HepG2 (cell line): Measurements from ENCODE around the gene BCAT1. TPM values are rescaled to one million over a fixed set of nuclear protein-coding genes. Genes with fewer than 3 reads are reported as not detected.
A peak's percentile ranks its signal among the peaks of the same experiment; 100 is the strongest.

Experiments used
- ATAC-seq: fragments of 200-7000 bp; cut with Tn5 transposase; 3 replicates; pipeline ENCODE4 v1.9.1; 2020; ENCODE audit warnings: mild to moderate bottlenecking, moderate library complexity
- BruUV-seq: library from RNA; stranded (reverse); fragments of 400-500 nt; replicated peaks from 2 replicates; lab custom pipeline; 2021; lab: Mats Ljungman, UMichigan
- CTCF ChIA-PET: fragments of 300-600 bp; formaldehyde crosslinking; extraction: SDS; loops from one replicate; lab custom pipeline; 2021; ENCODE audit warnings: low total read pairs, inconsistent platforms, low intra/inter-chr PET ratio; lab: Yijun Ruan, JAX
- POLR2A ChIA-PET: fragments of 350-600 bp; sonication (Branson Sonifier 250); formaldehyde crosslinking; loops from one replicate; lab custom pipeline; 2020; ENCODE audit warnings: antibody characterized with exemption, inconsistent platforms; lab: Yijun Ruan, JAX
- DNase-seq: peaks from one replicate; pipeline ENCODE4 v3.0.0-alpha.2; 2015; ENCODE audit warnings: low spot score
- FAIRE-seq: peaks from 3 replicates; lab custom pipeline; 2011; peaks lifted over from hg19 to GRCh38; lab: Jason Lieb, UNC
- H2AFZ ChIP-seq: one replicate; pipeline ENCODE4 v1.6.1; 2011; ENCODE audit warnings: low read length, inconsistent platforms
- H3K27ac ChIP-seq: fragments of 300-600 bp; 3 replicates; pipeline ENCODE4 v1.8.0; 2011; ENCODE audit warnings: mixed run types, mild to moderate bottlenecking, mixed read lengths, low read length, inconsistent platforms; ENCODE audit not compliant: insufficient read depth; ENCODE audit errors: extremely low read length
- H3K27me3 ChIP-seq, 2 experiments: fragments of 200-600 bp in 1 of 2; 2 replicates in 1 of 2; 3 replicates in 1 of 2; pipeline versions ENCODE4 v1.6.0 to v1.8.0; 2011; ENCODE audit warnings: low read length in 2 of 2, mild to moderate bottlenecking in 2 of 2, moderate library complexity in 2 of 2, inconsistent platforms in 1 of 2; ENCODE audit not compliant: insufficient read depth in 2 of 2, control insufficient read depth in 1 of 2
- H3K36me3 ChIP-seq, 2 experiments: fragments of 200-600 bp in 1 of 2; replicated peaks in 1 of 2; 2 replicates in 1 of 2; 3 replicates in 1 of 2; pipeline versions ENCODE4 v1.5.1 to v1.8.0; 2011; ENCODE audit warnings: low read length in 2 of 2, inconsistent platforms in 1 of 2; ENCODE audit not compliant: insufficient read depth in 2 of 2, control insufficient read depth in 1 of 2
- H3K4me1 ChIP-seq: 2 replicates; pipeline ENCODE4 v1.5.1; 2012; ENCODE audit warnings: low read length, inconsistent platforms; ENCODE audit not compliant: insufficient read depth
- H3K4me2 ChIP-seq: 2 replicates; pipeline ENCODE4 v1.6.0; 2011; ENCODE audit warnings: low read depth, low read length, inconsistent platforms
- H3K4me3 ChIP-seq, 3 experiments: fragments of 200-600 bp in 1 of 3; sonication (generic), shearing (Covaris generic) in 1 of 3; replicated peaks in 1 of 3; 2 replicates each; pipeline ENCODE4 v1.5.1; 2011 to 2016; ENCODE audit warnings: low read length in 3 of 3, inconsistent platforms in 2 of 3, low read depth in 2 of 3, mild to moderate bottlenecking in 2 of 3, control low read depth in 1 of 3, mixed read lengths in 1 of 3; ENCODE audit not compliant: insufficient read depth in 1 of 3
- H3K79me2 ChIP-seq: one replicate; pipeline ENCODE4 v1.6.1; 2011; ENCODE audit warnings: low read length, inconsistent platforms; ENCODE audit not compliant: insufficient read depth
- H3K9ac ChIP-seq: 2 replicates; pipeline ENCODE4 v1.6.0; 2011; ENCODE audit warnings: mild to moderate bottlenecking, low read depth, low read length, inconsistent platforms; ENCODE audit not compliant: insufficient read depth
- H3K9me3 ChIP-seq: 2 replicates; pipeline ENCODE4 v1.5.1; 2012; ENCODE audit warnings: mild to moderate bottlenecking, low read length
- H4K20me1 ChIP-seq: 2 replicates; pipeline ENCODE4 v1.6.0; 2011; ENCODE audit warnings: inconsistent platforms, mild to moderate bottlenecking, low read length, moderate library complexity; ENCODE audit not compliant: insufficient read depth
- NRL ChIP-seq: sonication (generic); formaldehyde crosslinking; IDR thresholded peaks from 2 replicates; pipeline ENCODE4 v1.5.0; 2020; ENCODE audit warnings: missing genetic modification reagents, mild to moderate bottlenecking, moderate library complexity, borderline replicate concordance
- TRIM24 ChIP-seq: sonication (generic); formaldehyde crosslinking; IDR thresholded peaks from 2 replicates; pipeline ENCODE4 v1.8.0; 2022; ENCODE audit warnings: mild to moderate bottlenecking, missing genetic modification reagents
- ZNF629 ChIP-seq: sonication (generic); formaldehyde crosslinking; conservative IDR thresholded peaks from 2 replicates; pipeline ENCODE4 v1.5.0; 2020; ENCODE audit warnings: missing genetic modification reagents
- WGBS: methylation state at CpG from one replicate; pipeline ENCODE4 v1.1.6; 2017; ENCODE audit warnings: low lambda C conversion rate; 5-methylcytosine and 5-hydroxymethylcytosine counted together
- in situ Hi-C: cut with HindIII; loops from 2 replicates; pipeline ENCODE4 v1.10.0; 2017; ENCODE audit warnings: low pct_unique_long_range_greater_than_20kb; ENCODE audit not compliant: extremely low pct_ligation_motif_present
- intact Hi-C: fragments of 100-400 bp; cut with micrococcal nuclease; formaldehyde crosslinking; loops from one replicate; pipeline ENCODE4 v1.10.0; 2022; ENCODE audit not compliant: unreplicated experiment
- polyA plus RNA-seq, 8 experiments: library from polyadenylated mRNA; depleted of rRNA in 3 of 8; stranded (reverse) in 7 of 8; unstranded in 1 of 8; fragments of >200 nt; fragmentation: Illumina TruSeq in 4 of 8; extraction: Trizol in 4 of 8; gene quantifications; 2 replicates each; pipeline versions ENCODE4 v1.2.1 to v1.2.3, GENCODE V29; 2011 to 2016; ENCODE audit warnings: low read depth in 4 of 8, missing spikeins in 1 of 8, mixed read lengths in 1 of 8; ENCODE audit not compliant: insufficient read depth in 1 of 8
- total RNA-seq, 5 experiments: library from RNA; depleted of rRNA; stranded (reverse); fragments of >200 nt; fragmentation: Illumina TruSeq; extraction: Trizol; gene quantifications; 2 replicates each; pipeline ENCODE4 v1.2.3, GENCODE V29; 2016; ENCODE audit warnings: low read depth in 1 of 5

The BCAT1 gene
- total and polyA plus RNA-seq, 2 of the 13 experiments (the other 11 are each of a cell fraction or from before 2014, with no cell fraction given): 8.0 to 75.5 TPM

- CTCF ChIA-PET: no interaction called here
- no peak overlapping the region for H2AFZ ChIP-seq
- H3K4me2 ChIP-seq: no peak overlapping the region
- no peaks in the 10 kb centered on the region for H3K4me1 ChIP-seq
- TF ChIP-seq TRIM24: no peak
- FAIRE-seq (no peak), DNase-seq (no peak), ATAC-seq (no peak)
- H3K27ac ChIP-seq: no peak overlapping the region
- no peaks in the 10 kb centered on the region for H3K27me3 ChIP-seq
- POLR2A ChIA-PET: no interaction called here
- peaks cover 2 to 16% of the 10 kb centered on the region in 2 experiments; a peak in 3 of 5 replicates for H3K36me3 ChIP-seq
- BruUV-seq: no TSS peak
- H3K9ac ChIP-seq: no peak overlapping the region
- intact Hi-C loops: no loop called here
- no peaks in the 10 kb centered on the region for H3K79me2 ChIP-seq
- 96% methylated on average over 2 of the region's 2 CpGs for WGBS
- no peaks in the 10 kb centered on the region for H4K20me1 ChIP-seq
- H3K9me3 ChIP-seq: no peaks in the 10 kb centered on the region
- in situ Hi-C loops: no loop called here
- H3K4me3 ChIP-seq: no peak overlapping the region
Observed at GRCh38 chr12:24835377-24835776, 113.5 kb downstream of the BCAT1 start.

GRCh38 chr12:24833513-24833912 lies 115.4 kb downstream of the BCAT1 start:
- Histone ChIP-seq H3K27ac (no peak overlapping the region), H3K4me3 (no peak overlapping the region), H3K36me3 (peaks cover 0 to 5% of the 10 kb centered on the region in 2 experiments; a peak in 2 of 5 replicates), H3K27me3 (no peaks in the 10 kb centered on the region; a peak in 1 of 5 replicates), H3K79me2 (no peaks in the 10 kb centered on the region), H3K9ac (no peak overlapping the region), H4K20me1 (no peaks in the 10 kb centered on the region), H3K4me1 (no peaks in the 10 kb centered on the region), H3K9me3 (no peaks in the 10 kb centered on the region), H2AFZ (no peak overlapping the region), H3K4me2 (no peak overlapping the region)
- 93% methylated on average over 3 of the region's 3 CpGs for WGBS
- FAIRE-seq (no peak), ATAC-seq (no peak), DNase-seq (no peak)
- POLR2A ChIA-PET: no interaction called here
- CTCF ChIA-PET: no interaction called here
- TF ChIP-seq NRL (CRISPR knock-in tag): no peak
- TF ChIP-seq ZNF629: 0 out of 2 replicates have a peak, but pooled peaks have one; percentile 44
- no TSS peak for BruUV-seq
- intact Hi-C loops: no loop called here
- in situ Hi-C loops: no loop called here
